SK-N-SH (cell line): Measurements from ENCODE around the gene MX2. TPM values are rescaled to one million over a fixed set of nuclear protein-coding genes. Genes with fewer than 3 reads are reported as not detected.

Experiments
- CTCF ChIA-PET: fragments of 300-600, 350-600 bp; formaldehyde crosslinking; extraction: SDS; loops from one replicate; lab custom pipeline; 2021; lab: Yijun Ruan, JAX
- POLR2A ChIA-PET: fragments of 350-600 bp; sonication (Branson Sonifier 250); formaldehyde crosslinking; extraction: SDS; loops from one replicate; lab custom pipeline; 2020; ENCODE audit warnings: antibody characterized with exemption, inconsistent platforms; lab: Yijun Ruan, JAX
- DNase-seq: peaks from one replicate; pipeline ENCODE4 v3.0.0; 2012
- H2AFZ ChIP-seq: fragments of 200-600 bp; sonication (generic); 2 replicates; pipeline ENCODE4 v1.8.1; 2016; ENCODE audit warnings: antibody characterized with exemption, mild to moderate bottlenecking, low read depth
- H3F3A ChIP-seq: fragments of 200-600 bp; sonication (generic); replicated peaks from 2 replicates; pipeline ENCODE3; 2016; ENCODE audit warnings: antibody characterized with exemption, mild to moderate bottlenecking; ENCODE audit not compliant: insufficient read depth
- H3K27ac ChIP-seq, 2 experiments: fragments of 200-500 bp in 1 of 2; fragments of 200-600 bp in 1 of 2; sonication (Bioruptor generic) in 1 of 2; sonication (generic), shearing (Covaris generic) in 1 of 2; 2 replicates each; pipeline versions ENCODE4 v1.5.1 to v1.6.1; 2014 to 2016; ENCODE audit warnings: low read depth in 2 of 2, inconsistent platforms in 1 of 2, low read length in 1 of 2, mild to moderate bottlenecking in 1 of 2, mixed read lengths in 1 of 2
- H3K27me3 ChIP-seq: fragments of 200-600 bp; sonication (generic), shearing (Covaris generic); 2 replicates; pipeline ENCODE4 v1.6.1; 2016; ENCODE audit warnings: mixed run types; ENCODE audit not compliant: insufficient read depth
- H3K36me3 ChIP-seq, 2 experiments: fragments of 200-500 bp in 1 of 2; fragments of 200-600 bp in 1 of 2; sonication (Bioruptor generic) in 1 of 2; sonication (generic) in 1 of 2; replicated peaks in 1 of 2; 2 replicates each; pipeline versions ENCODE3 to v1.5.1; 2014 to 2016; ENCODE audit warnings: low read length in 1 of 2, mild to moderate bottlenecking in 1 of 2; ENCODE audit not compliant: insufficient read depth in 2 of 2, control insufficient read depth in 1 of 2
- H3K4me1 ChIP-seq, 2 experiments: fragments of 200-500 bp in 1 of 2; fragments of 200-600 bp in 1 of 2; sonication (Bioruptor generic) in 1 of 2; sonication (generic), shearing (Covaris generic) in 1 of 2; 2 replicates each; pipeline versions ENCODE4 v1.5.1 to v1.6.1; 2014 to 2016; ENCODE audit warnings: low read depth in 1 of 2, low read length in 1 of 2, mixed run types in 1 of 2; ENCODE audit not compliant: insufficient read depth in 2 of 2, control insufficient read depth in 1 of 2
- H3K4me2 ChIP-seq: fragments of 200-600 bp; sonication (generic), shearing (Covaris generic); 2 replicates; pipeline ENCODE4 v1.6.1; 2017; ENCODE audit warnings: mixed run types
- H3K4me3 ChIP-seq, 2 experiments: fragments of 200-500 bp in 1 of 2; fragments of 200-600 bp in 1 of 2; sonication (Bioruptor generic) in 1 of 2; sonication (generic), shearing (Covaris generic) in 1 of 2; 2 replicates each; pipeline versions ENCODE4 v1.5.1 to v1.8.1; 2014 to 2016; ENCODE audit warnings: low read depth in 2 of 2, inconsistent platforms in 1 of 2, low read length in 1 of 2, mild to moderate bottlenecking in 1 of 2, mixed read lengths in 1 of 2, moderate library complexity in 1 of 2
- H3K79me2 ChIP-seq: fragments of 200-600 bp; sonication (generic); 2 replicates; pipeline ENCODE4 v1.8.1; 2017; ENCODE audit warnings: mild to moderate bottlenecking; ENCODE audit not compliant: insufficient read depth
- H3K9ac ChIP-seq: fragments of 200-600 bp; sonication (generic); 2 replicates; pipeline ENCODE4 v1.6.1; 2017; ENCODE audit warnings: mixed run types
- H3K9me2 ChIP-seq: fragments of 200-600 bp; sonication (generic); 2 replicates; pipeline ENCODE4 v1.6.1; 2017; ENCODE audit warnings: mixed run types
- H3K9me3 ChIP-seq: fragments of 200-600 bp; sonication (generic); 2 replicates; pipeline ENCODE4 v1.6.1; 2017; ENCODE audit warnings: mixed run types, mild to moderate bottlenecking, moderate library complexity
- H4K20me1 ChIP-seq: fragments of 200-600 bp; sonication (generic); 2 replicates; pipeline ENCODE4 v1.6.1; 2017; ENCODE audit warnings: mild to moderate bottlenecking, mixed run types; ENCODE audit not compliant: insufficient read depth
- CHD2 ChIP-seq: fragments of 150-350 bp; IDR thresholded peaks from 2 replicates; pipeline ENCODE4 v1.6.1; 2018; ENCODE audit warnings: low read length; ENCODE audit not compliant: partially characterized antibody
- EZH2phosphoT487 ChIP-seq: fragments of 200-600 bp; sonication (generic); IDR thresholded peaks from 2 replicates; pipeline ENCODE4 v1.6.1; 2017; ENCODE audit warnings: low read depth, mixed run types, mild to moderate bottlenecking, antibody characterized with exemption, moderate library complexity, borderline replicate concordance
- FOXM1 ChIP-seq: IDR thresholded peaks from 2 replicates; pipeline ENCODE4 v1.4.0; 2012; ENCODE audit warnings: low read depth, mild to moderate bottlenecking
- GABPA ChIP-seq: IDR thresholded peaks from 2 replicates; pipeline ENCODE4 v1.4.0; 2012; ENCODE audit warnings: low read depth, mild to moderate bottlenecking
- GATA2 ChIP-seq: sonication (generic); formaldehyde crosslinking; IDR thresholded peaks from 2 replicates; pipeline ENCODE4 v1.5.0; 2020; ENCODE audit warnings: mild to moderate bottlenecking, missing genetic modification reagents
- JUND ChIP-seq: IDR thresholded peaks from 2 replicates; pipeline ENCODE4 v1.4.0; 2012
- NFIC ChIP-seq: IDR thresholded peaks from 2 replicates; pipeline ENCODE4 v1.4.0; 2012; ENCODE audit warnings: borderline replicate concordance
- PBX3 ChIP-seq: IDR thresholded peaks from 2 replicates; pipeline ENCODE4; 2012
- RAD21 ChIP-seq: IDR thresholded peaks from 2 replicates; pipeline ENCODE4 v1.6.1; 2012; ENCODE audit warnings: mild to moderate bottlenecking, low read length
- RCOR1 ChIP-seq: fragments of 150-350 bp; IDR thresholded peaks from 2 replicates; pipeline ENCODE4 v1.6.1; 2017; ENCODE audit warnings: antibody characterized with exemption, low read length
- RFX5 ChIP-seq: IDR thresholded peaks from 2 replicates; pipeline ENCODE4 v1.6.1; 2012; ENCODE audit warnings: mild to moderate bottlenecking, improper control_type of control experiment, low read length
- RXRA ChIP-seq: IDR thresholded peaks from 2 replicates; pipeline ENCODE4 v1.4.0; 2012; ENCODE audit warnings: low read depth, mild to moderate bottlenecking, borderline replicate concordance
- SIN3A ChIP-seq: IDR thresholded peaks from 2 replicates; pipeline ENCODE4 v1.6.1; 2012; ENCODE audit warnings: low read depth, mild to moderate bottlenecking, low read length, moderate library complexity, borderline replicate concordance
- SMC3 ChIP-seq: IDR thresholded peaks from 2 replicates; pipeline ENCODE4 v1.6.1; 2012; ENCODE audit warnings: low read depth, low read length, improper control_type of control experiment
- TCF12 ChIP-seq: IDR thresholded peaks from 2 replicates; pipeline ENCODE4 v1.4.0; 2012
- TEAD4 ChIP-seq: IDR thresholded peaks from 2 replicates; pipeline ENCODE4 v1.4.0; 2012; ENCODE audit warnings: mild to moderate bottlenecking, borderline replicate concordance; ENCODE audit not compliant: insufficient read depth
- YY1 ChIP-seq: IDR thresholded peaks from 2 replicates; pipeline ENCODE4 v1.4.0; 2012; ENCODE audit warnings: low read depth, mild to moderate bottlenecking
- ZBTB33 ChIP-seq: IDR thresholded peaks from 2 replicates; pipeline ENCODE4 v1.4.0; 2012; ENCODE audit warnings: low read depth, borderline replicate concordance
- WGBS: methylation state at CpG from one replicate; pipeline ENCODE4 v1.1.6; 2017; ENCODE audit warnings: low lambda C conversion rate; 5-methylcytosine and 5-hydroxymethylcytosine counted together
- polyA plus RNA-seq, 3 experiments: library from polyadenylated mRNA; depleted of rRNA; stranded (reverse); fragments of >200 nt; gene quantifications; 2 replicates each; pipeline ENCODE4 v1.2.3, GENCODE V29; 2012
- TF ChIP-seq, protein P1 (sequence below): IDR thresholded peaks from 2 replicates; pipeline ENCODE4 v1.6.1; 2012; ENCODE audit warnings: mild to moderate bottlenecking, low read depth, low read length, moderate library complexity

MX2 gene
- polyA plus RNA-seq, 1 of the 3 experiments (the other 2 are of a cell fraction) = 0.08 TPM

- Histone ChIP-seq H3K27me3 (0 out of 2 replicates have a peak, but pooled peaks cover 12% of the 10 kb centered on the region), H3K4me2 (peak overlapping the region; percentile 79), H3K36me3 (no peaks in the 10 kb centered on the region), H3K79me2 (no peaks in the 10 kb centered on the region), H4K20me1 (no peaks in the 10 kb centered on the region), H2AFZ (peak overlapping the region; percentile 68; the same call in 1 of the 2 replicates), H3K27ac (no peak overlapping the region), H3K4me1 (no peaks in the 10 kb centered on the region), H3K9ac (no peak overlapping the region), H3F3A (no peaks in the 10 kb centered on the region), H3K4me3 (peak overlapping the region; percentile 41 to 46; a peak in 1 of 4 replicates), H3K9me2 (no peaks in the 10 kb centered on the region), H3K9me3 (no peaks in the 10 kb centered on the region)
- POLR2A ChIA-PET = no interaction called here
- DNase-seq = peak; percentile 32
- TF ChIP-seq RXRA (no peak), GABPA (no peak), RCOR1 (no peak), SMC3 (no peak), ZBTB33 (no peak), NFIC (no peak), TEAD4 (no peak), TCF12 (no peak), YY1 (no peak), PBX3 (no peak), GATA2 (CRISPR knock-in tag) (no peak), JUND (no peak), RFX5 (no peak), RAD21 (no peak), EZH2phosphoT487 (no peak), CHD2 (no peak), FOXM1 (no peak), SIN3A (no peak)
- TF ChIP-seq, protein P1, sequence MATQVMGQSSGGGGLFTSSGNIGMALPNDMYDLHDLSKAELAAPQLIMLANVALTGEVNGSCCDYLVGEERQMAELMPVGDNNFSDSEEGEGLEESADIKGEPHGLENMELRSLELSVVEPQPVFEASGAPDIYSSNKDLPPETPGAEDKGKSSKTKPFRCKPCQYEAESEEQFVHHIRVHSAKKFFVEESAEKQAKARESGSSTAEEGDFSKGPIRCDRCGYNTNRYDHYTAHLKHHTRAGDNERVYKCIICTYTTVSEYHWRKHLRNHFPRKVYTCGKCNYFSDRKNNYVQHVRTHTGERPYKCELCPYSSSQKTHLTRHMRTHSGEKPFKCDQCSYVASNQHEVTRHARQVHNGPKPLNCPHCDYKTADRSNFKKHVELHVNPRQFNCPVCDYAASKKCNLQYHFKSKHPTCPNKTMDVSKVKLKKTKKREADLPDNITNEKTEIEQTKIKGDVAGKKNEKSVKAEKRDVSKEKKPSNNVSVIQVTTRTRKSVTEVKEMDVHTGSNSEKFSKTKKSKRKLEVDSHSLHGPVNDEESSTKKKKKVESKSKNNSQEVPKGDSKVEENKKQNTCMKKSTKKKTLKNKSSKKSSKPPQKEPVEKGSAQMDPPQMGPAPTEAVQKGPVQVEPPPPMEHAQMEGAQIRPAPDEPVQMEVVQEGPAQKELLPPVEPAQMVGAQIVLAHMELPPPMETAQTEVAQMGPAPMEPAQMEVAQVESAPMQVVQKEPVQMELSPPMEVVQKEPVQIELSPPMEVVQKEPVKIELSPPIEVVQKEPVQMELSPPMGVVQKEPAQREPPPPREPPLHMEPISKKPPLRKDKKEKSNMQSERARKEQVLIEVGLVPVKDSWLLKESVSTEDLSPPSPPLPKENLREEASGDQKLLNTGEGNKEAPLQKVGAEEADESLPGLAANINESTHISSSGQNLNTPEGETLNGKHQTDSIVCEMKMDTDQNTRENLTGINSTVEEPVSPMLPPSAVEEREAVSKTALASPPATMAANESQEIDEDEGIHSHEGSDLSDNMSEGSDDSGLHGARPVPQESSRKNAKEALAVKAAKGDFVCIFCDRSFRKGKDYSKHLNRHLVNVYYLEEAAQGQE = no peak
- WGBS = 55% methylated on average over 21 of the region's 41 CpGs
- CTCF ChIA-PET = no interaction called here
These were observed 65.0 kb downstream of the MX2 start for GRCh38 chr21:41426676-41427404.
